Activated naive CD8-positive, alpha-beta T cell treated with anti-CD3 and anti-CD28 coated beads, Interleukin-2, amount 50 U/mL, for 24 hours (primary cell): ENCODE results near the gene PNMA8C.
"Not testable (repeated sequence)": the region's sequence is repeated elsewhere in the genome, so short reads cannot be mapped to it uniquely, and the experiment has no call there.

Experiments used
- ATAC-seq: fragments of 150-1000 bp; cut with Tn5 transposase; one replicate; pipeline ENCODE4 v1.10.0; 2021
- DNase-seq: peaks from one replicate; pipeline ENCODE4 v3.0.0; 2021
- H3K27ac Mint-ChIP-seq: one replicate; pipeline ENCODE4 v1.8.0; 2021; ENCODE audit warnings: mild to moderate bottlenecking, mixed read lengths
- H3K27me3 Mint-ChIP-seq: one replicate; pipeline ENCODE4 v1.8.0; 2021; ENCODE audit warnings: mixed read lengths
- H3K36me3 Mint-ChIP-seq: one replicate; pipeline ENCODE4 v1.8.0; 2021; ENCODE audit warnings: low read depth, mixed read lengths
- H3K4me1 Mint-ChIP-seq: one replicate; pipeline ENCODE4 v1.8.0; 2021; ENCODE audit warnings: mixed read lengths
- H3K4me3 Mint-ChIP-seq: one replicate; pipeline ENCODE4 v1.8.0; 2021; ENCODE audit warnings: mild to moderate bottlenecking, moderate library complexity, mixed read lengths
- H3K9me3 Mint-ChIP-seq: one replicate; pipeline ENCODE4 v1.8.0; 2021; ENCODE audit warnings: mixed read lengths

PNMA8C gene

GRCh38 chr19:46380690-46381089 lies 48.0 kb downstream of the PNMA8C start:
- H3K4me1 Mint-ChIP-seq = peaks cover 5% of the 10 kb centered on the region
- H3K27me3 Mint-ChIP-seq = no peaks in the 10 kb centered on the region
- peaks cover 61% of the 10 kb centered on the region for H3K36me3 Mint-ChIP-seq
- no peaks in the 10 kb centered on the region for H3K9me3 Mint-ChIP-seq
- no peak overlapping the region for H3K27ac Mint-ChIP-seq
- DNase-seq (no peak), ATAC-seq (no peak)
- no peak overlapping the region for H3K4me3 Mint-ChIP-seq

DNA sequence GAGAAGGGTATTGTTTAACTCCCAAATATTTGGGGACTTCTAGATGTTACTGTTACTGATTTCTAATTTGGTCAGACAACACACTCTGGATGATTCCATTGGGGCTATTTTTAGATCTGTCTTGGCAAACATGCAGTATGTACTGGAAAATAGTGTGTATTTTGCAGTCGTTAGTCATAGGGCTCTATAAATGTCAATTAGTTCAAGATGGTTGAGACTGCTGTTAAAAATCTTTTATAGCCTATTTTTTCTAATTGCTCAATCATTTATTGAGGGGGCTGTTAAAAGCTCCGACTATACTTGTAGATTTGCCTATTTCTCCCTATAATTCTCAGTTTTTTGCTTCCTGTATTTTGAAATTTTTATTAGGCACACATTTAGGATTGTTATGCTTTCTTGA lies 50.5 kb downstream of the PNMA8C start:
- Mint-ChIP-seq H3K4me3 (no peak overlapping the region), H3K27me3 (no peaks in the 10 kb centered on the region), H3K36me3 (peaks cover 52% of the 10 kb centered on the region), H3K27ac (no peak overlapping the region), H3K9me3 (no peaks in the 10 kb centered on the region), H3K4me1 (peaks cover 5% of the 10 kb centered on the region)
- ATAC-seq (no peak), DNase-seq (no peak)

DNA sequence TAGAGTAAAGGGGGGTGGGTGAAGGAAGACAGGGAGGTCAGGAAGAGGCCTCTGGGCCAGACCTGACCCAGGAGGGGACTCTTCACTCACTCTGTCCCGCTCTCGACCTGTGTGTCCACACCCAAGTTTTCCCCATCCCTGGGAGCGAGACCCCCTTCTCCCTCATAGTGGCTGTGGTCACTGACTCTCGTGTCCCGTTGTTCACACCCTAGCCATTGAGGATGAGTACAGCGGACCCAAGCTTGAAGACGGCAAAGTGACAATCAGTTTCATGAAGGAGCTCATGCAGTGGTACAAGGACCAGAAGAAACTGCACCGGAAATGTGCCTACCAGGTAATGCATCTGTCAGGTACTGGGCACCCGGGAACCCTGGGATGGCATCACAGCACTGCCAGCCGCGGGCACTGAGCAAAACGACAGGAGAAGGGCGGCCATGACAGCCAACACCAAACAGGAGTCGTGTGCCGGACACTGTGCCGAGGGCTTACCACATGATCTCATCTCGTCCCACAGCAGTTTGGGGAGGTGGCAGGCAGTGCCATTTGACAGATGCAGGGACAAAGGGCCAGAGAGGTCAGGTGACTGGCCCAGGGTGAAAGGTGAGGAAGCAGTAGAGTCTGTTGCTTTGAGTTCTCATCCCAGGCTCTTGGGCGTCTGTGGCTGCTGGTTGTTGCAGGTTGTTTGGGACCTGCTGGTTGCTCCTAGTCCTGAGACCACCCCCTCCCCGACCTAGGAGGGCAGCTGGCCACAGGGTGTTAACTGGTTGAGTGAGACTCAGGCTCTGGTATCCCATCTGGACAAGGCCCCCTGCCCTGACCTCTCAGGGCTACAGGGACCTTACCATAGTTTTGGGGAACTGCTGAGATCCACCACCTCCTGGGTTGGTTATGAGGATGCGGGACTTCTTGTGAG lies 52.2 kb downstream of the PNMA8C start:
- peaks cover 8% of the 10 kb centered on the region for H3K4me1 Mint-ChIP-seq
- no peak overlapping the region for H3K4me3 Mint-ChIP-seq
- peaks cover 41% of the 10 kb centered on the region for H3K36me3 Mint-ChIP-seq
- DNase-seq = no peak
- no peak for ATAC-seq
- no peaks in the 10 kb centered on the region for H3K9me3 Mint-ChIP-seq
- H3K27me3 Mint-ChIP-seq = no peaks in the 10 kb centered on the region
- H3K27ac Mint-ChIP-seq = no peak overlapping the region

DNA sequence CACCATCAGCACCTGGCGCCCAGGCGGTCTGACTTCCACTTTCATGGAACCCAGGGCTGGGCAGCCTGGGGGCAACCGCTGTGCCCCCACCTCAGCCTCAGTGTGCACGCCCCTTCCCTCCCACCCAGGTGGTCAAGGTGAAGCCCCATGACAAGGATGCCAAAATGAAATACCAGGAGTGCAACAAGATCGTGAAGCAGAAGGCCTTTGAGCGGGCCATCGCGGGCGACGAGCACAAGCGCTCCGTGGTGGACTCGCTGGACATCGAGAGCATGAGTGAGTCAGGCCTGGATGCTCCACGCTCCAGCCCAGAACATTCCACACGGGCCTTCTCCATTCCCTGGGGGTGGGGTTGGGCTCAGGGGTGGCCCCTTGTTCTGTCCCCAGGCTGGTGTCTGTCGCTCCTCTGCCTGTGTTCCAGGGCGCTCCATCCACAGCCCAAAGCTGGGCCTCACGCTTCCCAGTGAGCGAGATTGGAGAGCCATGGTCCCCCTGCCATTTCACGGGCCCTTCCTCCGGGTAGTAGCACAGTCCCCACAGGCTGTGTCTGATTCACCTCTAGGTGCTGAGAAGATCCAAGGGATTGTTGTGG lies 53.2 kb downstream of the PNMA8C start:
- not testable (repeated sequence) for H3K27me3 Mint-ChIP-seq, H3K9me3 Mint-ChIP-seq, H3K27ac Mint-ChIP-seq, H3K4me3 Mint-ChIP-seq, DNase-seq, ATAC-seq
- H3K36me3 Mint-ChIP-seq = peaks cover 35% of the 10 kb centered on the region
- H3K4me1 Mint-ChIP-seq = peaks cover 14% of the 10 kb centered on the region
